Fibroblast of lung (primary cell): Measurements from ENCODE around the gene SPATA12.

ENCODE experiments used
- EZH2 ChIP-seq: IDR thresholded peaks from 2 replicates; pipeline ENCODE4 v1.5.1; 2012; ENCODE audit warnings: low read length, control low read depth, mild to moderate bottlenecking; ENCODE audit errors: missing control alignments
- TF ChIP-seq, protein P1 (sequence below), 2 donors: IDR thresholded peaks in 1 of 2; conservative IDR thresholded peaks in 1 of 2; 1 replicate in 1 of 2; 2 replicates in 1 of 2; pipeline ENCODE4 v1.5.1; 2011 to 2012; ENCODE audit warnings: low read length in 2 of 2, control low read depth in 1 of 2, inconsistent platforms in 1 of 2, low read depth in 1 of 2, mild to moderate bottlenecking in 1 of 2

DNA sequence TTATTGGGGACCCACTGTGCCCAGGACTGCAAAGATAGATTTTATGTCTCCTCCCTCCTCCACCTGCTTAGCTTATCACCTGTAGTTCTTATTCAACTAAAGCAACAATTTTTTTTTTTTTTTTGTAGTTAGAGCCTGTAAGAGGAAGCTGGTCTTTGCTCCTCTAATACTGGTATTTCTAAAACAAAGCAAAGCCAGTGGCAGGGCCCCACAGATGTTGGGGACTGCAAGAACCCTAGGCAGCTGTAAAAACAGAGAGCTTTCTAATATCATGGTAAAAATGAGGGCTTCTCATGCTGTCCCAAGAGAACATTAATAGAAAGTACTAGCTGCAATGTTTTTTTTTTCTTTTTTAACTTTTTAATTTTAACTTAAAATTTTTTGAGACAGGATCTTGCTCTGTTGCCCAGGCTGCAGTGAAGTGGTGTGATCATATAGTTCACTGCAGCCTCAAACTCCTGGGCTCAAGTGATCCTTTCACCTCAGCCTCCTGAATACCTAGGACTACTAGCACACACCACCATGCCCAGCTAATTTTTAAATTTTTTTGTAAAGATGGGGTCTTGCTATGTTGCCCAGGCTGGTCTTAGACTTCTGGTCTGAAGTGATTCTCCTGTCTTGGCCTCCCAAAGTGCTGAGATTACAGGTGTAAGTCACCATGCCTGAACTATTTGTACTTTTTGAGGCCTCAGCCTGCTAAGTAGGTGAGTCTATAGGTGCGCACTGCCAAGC is 27.1 kb downstream of the SPATA12 start:
- TF ChIP-seq, protein P1, sequence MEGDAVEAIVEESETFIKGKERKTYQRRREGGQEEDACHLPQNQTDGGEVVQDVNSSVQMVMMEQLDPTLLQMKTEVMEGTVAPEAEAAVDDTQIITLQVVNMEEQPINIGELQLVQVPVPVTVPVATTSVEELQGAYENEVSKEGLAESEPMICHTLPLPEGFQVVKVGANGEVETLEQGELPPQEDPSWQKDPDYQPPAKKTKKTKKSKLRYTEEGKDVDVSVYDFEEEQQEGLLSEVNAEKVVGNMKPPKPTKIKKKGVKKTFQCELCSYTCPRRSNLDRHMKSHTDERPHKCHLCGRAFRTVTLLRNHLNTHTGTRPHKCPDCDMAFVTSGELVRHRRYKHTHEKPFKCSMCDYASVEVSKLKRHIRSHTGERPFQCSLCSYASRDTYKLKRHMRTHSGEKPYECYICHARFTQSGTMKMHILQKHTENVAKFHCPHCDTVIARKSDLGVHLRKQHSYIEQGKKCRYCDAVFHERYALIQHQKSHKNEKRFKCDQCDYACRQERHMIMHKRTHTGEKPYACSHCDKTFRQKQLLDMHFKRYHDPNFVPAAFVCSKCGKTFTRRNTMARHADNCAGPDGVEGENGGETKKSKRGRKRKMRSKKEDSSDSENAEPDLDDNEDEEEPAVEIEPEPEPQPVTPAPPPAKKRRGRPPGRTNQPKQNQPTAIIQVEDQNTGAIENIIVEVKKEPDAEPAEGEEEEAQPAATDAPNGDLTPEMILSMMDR (conservative IDR thresholded peaks at IDR 0.05 in 1 of 2, IDR thresholded peaks at IDR 0.05 in 1 of 2; ENCODE audit: low read depth in 1 of 2, low read length in 2 of 2): no peak
- TF ChIP-seq EZH2: no peak
